GM12878 (cell line): Measurements from ENCODE around the gene IGSF22. TPM values are rescaled to one million over a fixed set of nuclear protein-coding genes. Genes with fewer than 3 reads are reported as not detected.
A peak's percentile ranks its signal among the peaks of the same experiment; 100 is the strongest.

Source experiments
- ATAC-seq: fragments of 200-7000 bp; cut with Tn5 transposase; 3 replicates; pipeline ENCODE4 v1.9.1; 2020; ENCODE audit warnings: mild to moderate bottlenecking, moderate library complexity
- BruUV-seq: library from RNA; stranded (reverse); fragments of 400-500 nt; replicated peaks from 2 replicates; lab custom pipeline; 2021; lab: Mats Ljungman, UMichigan
- CTCF ChIA-PET: fragments of 300-600 bp; sonication (Branson Sonifier 250); formaldehyde crosslinking; extraction: SDS; loops from one replicate; lab custom pipeline; 2021; ENCODE audit warnings: inconsistent platforms; lab: Yijun Ruan, JAX
- POLR2A ChIA-PET: fragments of 350-600 bp; formaldehyde crosslinking; extraction: SDS; loops from one replicate; lab custom pipeline; 2021; ENCODE audit warnings: inconsistent platforms; lab: Charles Lee
- RAD21 ChIA-PET: fragments of 300-600 bp; sonication (Branson Sonifier 250); formaldehyde crosslinking; loops from one replicate; lab custom pipeline; 2023; ENCODE audit warnings: antibody characterized with exemption; ENCODE audit not compliant: unreplicated experiment; lab: Charles Lee
- SMC1A ChIA-PET: fragments of 300-600 bp; sonication (Branson Sonifier 250); formaldehyde crosslinking; loops from one replicate; lab custom pipeline; 2023; ENCODE audit not compliant: unreplicated experiment, uncharacterized antibody; lab: Charles Lee
- DNase-seq: peaks from one replicate; pipeline ENCODE4 v3.0.0-alpha.2; 2011; ENCODE audit warnings: low read depth, low spot score
- FAIRE-seq: peaks from 3 replicates; lab custom pipeline; 2011; peaks lifted over from hg19 to GRCh38; lab: Jason Lieb, UNC
- H2AFZ ChIP-seq: 2 replicates; pipeline ENCODE4 v1.6.0; 2011; ENCODE audit warnings: low read depth, low read length, control low read depth; ENCODE audit not compliant: control insufficient read depth
- H3K27ac ChIP-seq: 2 replicates; pipeline ENCODE4 v1.5.1; 2011; ENCODE audit warnings: control low read depth; ENCODE audit not compliant: control insufficient read depth, insufficient read depth
- H3K27me3 ChIP-seq, 2 experiments: replicated peaks in 1 of 2; 2 replicates each; pipeline versions ENCODE4 v1.6.0 to v1.6.1; 2011; ENCODE audit warnings: low read length in 1 of 2; ENCODE audit not compliant: control insufficient read depth in 2 of 2, insufficient read depth in 2 of 2
- H3K36me3 ChIP-seq, 2 experiments: 2 replicates each; pipeline ENCODE4 v1.5.1; 2011; ENCODE audit warnings: low read length in 1 of 2; ENCODE audit not compliant: control insufficient read depth in 2 of 2, insufficient read depth in 2 of 2
- H3K4me1 ChIP-seq: 2 replicates; pipeline ENCODE4 v1.6.1; 2011; ENCODE audit warnings: mild to moderate bottlenecking, low read length, moderate library complexity, mixed read lengths; ENCODE audit not compliant: control insufficient read depth, insufficient read depth
- H3K4me2 ChIP-seq: 2 replicates; pipeline ENCODE4 v1.6.0; 2011; ENCODE audit warnings: control low read depth; ENCODE audit not compliant: control insufficient read depth, insufficient read depth
- H3K4me3 ChIP-seq: fragments of 200-600 bp; sonication (generic); 2 replicates; pipeline ENCODE4 v1.5.1; 2016
- H3K79me2 ChIP-seq: 2 replicates; pipeline ENCODE4 v1.6.0; 2011; ENCODE audit warnings: low read length; ENCODE audit not compliant: control insufficient read depth, insufficient read depth
- H3K9ac ChIP-seq: 2 replicates; pipeline ENCODE4 v1.8.0; 2011; ENCODE audit warnings: low read length, control low read depth, mixed read lengths; ENCODE audit not compliant: control insufficient read depth, insufficient read depth
- H3K9me3 ChIP-seq: replicated peaks from 3 replicates; pipeline ENCODE4 v1.5.1; 2011; ENCODE audit warnings: mild to moderate bottlenecking, low read length; ENCODE audit not compliant: control insufficient read depth, insufficient read depth
- H4K20me1 ChIP-seq: 2 replicates; pipeline ENCODE4 v1.6.0; 2011; ENCODE audit not compliant: control insufficient read depth, insufficient read depth
- GABPA ChIP-seq: IDR thresholded peaks from 2 replicates; pipeline ENCODE4 v1.6.1; 2014; ENCODE audit warnings: antibody characterized with exemption, low read depth, mild to moderate bottlenecking, inconsistent platforms
- HCFC1 ChIP-seq: fragments of 150-350 bp; IDR thresholded peaks from 2 replicates; pipeline ENCODE4 v1.6.1; 2014; ENCODE audit warnings: low read length
- IKZF1 ChIP-seq: fragments of 450-650 bp; conservative IDR thresholded peaks from 2 replicates; pipeline ENCODE4 v1.6.1; 2017; ENCODE audit warnings: antibody characterized with exemption, mild to moderate bottlenecking
- NBN ChIP-seq: fragments of 450-650 bp; IDR thresholded peaks from 2 replicates; pipeline ENCODE4 v1.6.1; 2016
- NFYB ChIP-seq: IDR thresholded peaks from 2 replicates; pipeline ENCODE4 v1.6.1; 2011; ENCODE audit warnings: low read depth, mild to moderate bottlenecking, low read length, improper control_type of control experiment, moderate library complexity; ENCODE audit not compliant: insufficient read depth
- PKNOX1 ChIP-seq: fragments of 450-650 bp; IDR thresholded peaks from 2 replicates; pipeline ENCODE4 v1.6.1; 2016; ENCODE audit warnings: mild to moderate bottlenecking
- SMAD5 ChIP-seq: IDR thresholded peaks from 2 replicates; pipeline ENCODE4 v1.6.1; 2016; ENCODE audit warnings: antibody characterized with exemption, low read depth
- SUPT20H ChIP-seq: IDR thresholded peaks from 2 replicates; pipeline ENCODE4 v1.6.1; 2011; ENCODE audit warnings: low read depth, mild to moderate bottlenecking, low read length, moderate library complexity, borderline replicate concordance; ENCODE audit not compliant: control insufficient read depth
- WGBS: methylation state at CpG from one replicate; pipeline ENCODE4 v1.1.6; 2016; ENCODE audit warnings: low lambda C conversion rate; ENCODE audit not compliant: insufficient replicate concordance, insufficient coverage; ENCODE audit errors: missing lambda C conversion rate; 5-methylcytosine and 5-hydroxymethylcytosine counted together
- in situ Hi-C: fragments of 300-500 bp; cut with MboI; formaldehyde crosslinking; loops from 9 replicates; pipeline ENCODE4 v1.14.3; 2018; ENCODE audit warnings: mixed read lengths
- intact Hi-C: fragments of 100-400 bp; cut with micrococcal nuclease; formaldehyde crosslinking; loops from one replicate; pipeline ENCODE4 v1.14.2; 2022; ENCODE audit not compliant: unreplicated experiment
- polyA plus RNA-seq, 11 experiments: library from polyadenylated mRNA; depleted of rRNA in 4 of 11; unstranded in 6 of 11; stranded (reverse) in 5 of 11; fragments of >200 nt; fragmentation: Nextera tagmentation in 4 of 11; fragmentation: Illumina TruSeq in 1 of 11; extraction: Ambion mirVana in 4 of 11; extraction: Trizol in 1 of 11; gene quantifications; 1 replicate in 1 of 11; 2 replicates in 10 of 11; pipeline versions ENCODE4 v1.2.1 to v1.2.3, GENCODE V29; 2011 to 2016; ENCODE audit warnings: inconsistent platforms in 2 of 11, missing spikeins in 2 of 11, low read depth in 1 of 11
- total RNA-seq, 4 experiments: library from RNA; depleted of rRNA in 3 of 4; stranded (reverse); fragments of >200 nt in 3 of 4; fragmentation: Illumina TruSeq in 1 of 4; extraction: Trizol in 1 of 4; gene quantifications; 2 replicates each; pipeline versions ENCODE4 v1.2.1 to v1.2.3, GENCODE V29; 2013 to 2021
- TF ChIP-seq, protein P1 (sequence below): fragments of 450-650 bp; IDR thresholded peaks from 2 replicates; pipeline ENCODE4 v1.6.1; 2016; ENCODE audit warnings: mild to moderate bottlenecking, moderate library complexity, borderline replicate concordance
- TF ChIP-seq, protein P2 (sequence below): fragments of 450-650 bp; IDR thresholded peaks from 2 replicates; pipeline ENCODE4 v1.6.1; 2017; ENCODE audit warnings: mild to moderate bottlenecking, low read depth, inconsistent platforms; ENCODE audit not compliant: poor library complexity, severe bottlenecking
- TF ChIP-seq, protein P3 (sequence below): fragments of 450-650 bp; IDR thresholded peaks from 2 replicates; pipeline ENCODE4 v1.6.1; 2017; ENCODE audit warnings: low read depth, mild to moderate bottlenecking, moderate library complexity

The IGSF22 gene
- total and polyA plus RNA-seq, 10 of the 15 experiments (the other 5 are each of a cell fraction or from before 2014, with no cell fraction given), result 0.02 to 0.18 TPM; not detected in 8

- TF ChIP-seq, protein P1, sequence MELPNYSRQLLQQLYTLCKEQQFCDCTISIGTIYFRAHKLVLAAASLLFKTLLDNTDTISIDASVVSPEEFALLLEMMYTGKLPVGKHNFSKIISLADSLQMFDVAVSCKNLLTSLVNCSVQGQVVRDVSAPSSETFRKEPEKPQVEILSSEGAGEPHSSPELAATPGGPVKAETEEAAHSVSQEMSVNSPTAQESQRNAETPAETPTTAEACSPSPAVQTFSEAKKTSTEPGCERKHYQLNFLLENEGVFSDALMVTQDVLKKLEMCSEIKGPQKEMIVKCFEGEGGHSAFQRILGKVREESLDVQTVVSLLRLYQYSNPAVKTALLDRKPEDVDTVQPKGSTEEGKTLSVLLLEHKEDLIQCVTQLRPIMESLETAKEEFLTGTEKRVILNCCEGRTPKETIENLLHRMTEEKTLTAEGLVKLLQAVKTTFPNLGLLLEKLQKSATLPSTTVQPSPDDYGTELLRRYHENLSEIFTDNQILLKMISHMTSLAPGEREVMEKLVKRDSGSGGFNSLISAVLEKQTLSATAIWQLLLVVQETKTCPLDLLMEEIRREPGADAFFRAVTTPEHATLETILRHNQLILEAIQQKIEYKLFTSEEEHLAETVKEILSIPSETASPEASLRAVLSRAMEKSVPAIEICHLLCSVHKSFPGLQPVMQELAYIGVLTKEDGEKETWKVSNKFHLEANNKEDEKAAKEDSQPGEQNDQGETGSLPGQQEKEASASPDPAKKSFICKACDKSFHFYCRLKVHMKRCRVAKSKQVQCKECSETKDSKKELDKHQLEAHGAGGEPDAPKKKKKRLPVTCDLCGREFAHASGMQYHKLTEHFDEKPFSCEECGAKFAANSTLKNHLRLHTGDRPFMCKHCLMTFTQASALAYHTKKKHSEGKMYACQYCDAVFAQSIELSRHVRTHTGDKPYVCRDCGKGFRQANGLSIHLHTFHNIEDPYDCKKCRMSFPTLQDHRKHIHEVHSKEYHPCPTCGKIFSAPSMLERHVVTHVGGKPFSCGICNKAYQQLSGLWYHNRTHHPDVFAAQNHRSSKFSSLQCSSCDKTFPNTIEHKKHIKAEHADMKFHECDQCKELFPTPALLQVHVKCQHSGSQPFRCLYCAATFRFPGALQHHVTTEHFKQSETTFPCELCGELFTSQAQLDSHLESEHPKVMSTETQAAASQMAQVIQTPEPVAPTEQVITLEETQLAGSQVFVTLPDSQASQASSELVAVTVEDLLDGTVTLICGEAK, result no peak
- TF ChIP-seq, protein P2, sequence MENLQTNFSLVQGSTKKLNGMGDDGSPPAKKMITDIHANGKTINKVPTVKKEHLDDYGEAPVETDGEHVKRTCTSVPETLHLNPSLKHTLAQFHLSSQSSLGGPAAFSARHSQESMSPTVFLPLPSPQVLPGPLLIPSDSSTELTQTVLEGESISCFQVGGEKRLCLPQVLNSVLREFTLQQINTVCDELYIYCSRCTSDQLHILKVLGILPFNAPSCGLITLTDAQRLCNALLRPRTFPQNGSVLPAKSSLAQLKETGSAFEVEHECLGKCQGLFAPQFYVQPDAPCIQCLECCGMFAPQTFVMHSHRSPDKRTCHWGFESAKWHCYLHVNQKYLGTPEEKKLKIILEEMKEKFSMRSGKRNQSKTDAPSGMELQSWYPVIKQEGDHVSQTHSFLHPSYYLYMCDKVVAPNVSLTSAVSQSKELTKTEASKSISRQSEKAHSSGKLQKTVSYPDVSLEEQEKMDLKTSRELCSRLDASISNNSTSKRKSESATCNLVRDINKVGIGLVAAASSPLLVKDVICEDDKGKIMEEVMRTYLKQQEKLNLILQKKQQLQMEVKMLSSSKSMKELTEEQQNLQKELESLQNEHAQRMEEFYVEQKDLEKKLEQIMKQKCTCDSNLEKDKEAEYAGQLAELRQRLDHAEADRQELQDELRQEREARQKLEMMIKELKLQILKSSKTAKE, result no peak
Measured at GRCh38 chr11:18713646-18714442, 12.1 kb downstream of the IGSF22 start (continued).

GRCh38 chr11:18710545-18710944 is 15.4 kb downstream of the IGSF22 start:
- BruUV-seq, result no TSS peak
- ChIA-PET CTCF (interaction anchor here (1.0 kb wide), 1 partner anchor 10 kb away, joined by 3 read pairs; no protein-coding TSS in a partner anchor), POLR2A (no interaction called here), SMC1A (no interaction called here), RAD21 (no interaction called here)
- DNase-seq (no peak), FAIRE-seq (no peak), ATAC-seq (peak; percentile 78)
- intact Hi-C loops (no loop called here), in situ Hi-C loops (no loop called here)
- no peaks in the 10 kb centered on the region for H3K36me3 ChIP-seq
- H3K27me3 ChIP-seq, result peaks cover 3 to 7% of the 10 kb centered on the region in 2 experiments; a peak in 3 of 4 replicates
- no peaks in the 10 kb centered on the region for H4K20me1 ChIP-seq
- no peak overlapping the region for H3K9ac ChIP-seq
- no peak overlapping the region for H3K4me3 ChIP-seq
- H3K4me1 ChIP-seq, result 0 out of 2 replicates have a peak, but pooled peaks cover 3% of the 10 kb centered on the region
- no peaks in the 10 kb centered on the region; the same call in 2 of the 3 replicates for H3K9me3 ChIP-seq
- no peak overlapping the region for H3K27ac ChIP-seq
- no peaks in the 10 kb centered on the region for H3K79me2 ChIP-seq
- 6% methylated on average over 5 of the region's 5 CpGs for WGBS
- H2AFZ ChIP-seq, result no peak overlapping the region
- H3K4me2 ChIP-seq, result no peak overlapping the region
- TF ChIP-seq PKNOX1 (peak; percentile 51; the same call in 1 of the 2 replicates), GABPA (no peak), SUPT20H (no peak), NBN (0 out of 2 replicates have a peak, but pooled peaks have one; percentile 10), NFYB (no peak), IKZF1 (no peak), HCFC1 (no peak), SMAD5 (no peak)
- TF ChIP-seq, protein P3, sequence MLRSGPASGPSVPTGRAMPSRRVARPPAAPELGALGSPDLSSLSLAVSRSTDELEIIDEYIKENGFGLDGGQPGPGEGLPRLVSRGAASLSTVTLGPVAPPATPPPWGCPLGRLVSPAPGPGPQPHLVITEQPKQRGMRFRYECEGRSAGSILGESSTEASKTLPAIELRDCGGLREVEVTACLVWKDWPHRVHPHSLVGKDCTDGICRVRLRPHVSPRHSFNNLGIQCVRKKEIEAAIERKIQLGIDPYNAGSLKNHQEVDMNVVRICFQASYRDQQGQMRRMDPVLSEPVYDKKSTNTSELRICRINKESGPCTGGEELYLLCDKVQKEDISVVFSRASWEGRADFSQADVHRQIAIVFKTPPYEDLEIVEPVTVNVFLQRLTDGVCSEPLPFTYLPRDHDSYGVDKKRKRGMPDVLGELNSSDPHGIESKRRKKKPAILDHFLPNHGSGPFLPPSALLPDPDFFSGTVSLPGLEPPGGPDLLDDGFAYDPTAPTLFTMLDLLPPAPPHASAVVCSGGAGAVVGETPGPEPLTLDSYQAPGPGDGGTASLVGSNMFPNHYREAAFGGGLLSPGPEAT, result 0 out of 2 replicates have a peak, but pooled peaks have one; percentile 51
